Measurements from ENCODE around the gene RASL10A. TPM values are rescaled to one million over a fixed set of nuclear protein-coding genes. Genes with fewer than 3 reads are reported as not detected.

Gene RASL10A
- total and polyA plus RNA-seq, 9 of the 15 experiments (the other 6 are each of a cell fraction or from before 2014, with no cell fraction given): 0.17 to 1.2 (median 0.45) TPM; not detected in 3

DNA sequence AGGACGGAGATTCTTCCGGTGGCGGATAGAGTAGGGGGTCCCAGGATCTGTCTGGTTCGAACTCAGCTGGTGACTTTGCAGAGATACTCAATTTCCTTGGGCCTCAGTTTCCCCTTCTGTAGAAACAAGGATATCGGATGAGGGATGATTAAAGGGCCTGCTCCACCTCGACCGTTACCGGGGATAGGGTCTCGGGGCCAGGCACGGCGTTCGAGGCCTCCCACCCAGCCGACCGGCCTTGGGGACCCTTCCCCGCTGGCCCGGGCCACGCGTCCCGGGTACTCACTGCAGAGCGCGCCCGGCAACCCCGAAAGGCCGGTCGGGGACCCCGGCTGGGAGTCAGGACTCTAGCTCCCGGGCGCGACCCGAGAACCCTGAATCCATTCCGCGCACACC lies 48.0 kb downstream of the RASL10A start (continued):
- TF ChIP-seq, protein P1, sequence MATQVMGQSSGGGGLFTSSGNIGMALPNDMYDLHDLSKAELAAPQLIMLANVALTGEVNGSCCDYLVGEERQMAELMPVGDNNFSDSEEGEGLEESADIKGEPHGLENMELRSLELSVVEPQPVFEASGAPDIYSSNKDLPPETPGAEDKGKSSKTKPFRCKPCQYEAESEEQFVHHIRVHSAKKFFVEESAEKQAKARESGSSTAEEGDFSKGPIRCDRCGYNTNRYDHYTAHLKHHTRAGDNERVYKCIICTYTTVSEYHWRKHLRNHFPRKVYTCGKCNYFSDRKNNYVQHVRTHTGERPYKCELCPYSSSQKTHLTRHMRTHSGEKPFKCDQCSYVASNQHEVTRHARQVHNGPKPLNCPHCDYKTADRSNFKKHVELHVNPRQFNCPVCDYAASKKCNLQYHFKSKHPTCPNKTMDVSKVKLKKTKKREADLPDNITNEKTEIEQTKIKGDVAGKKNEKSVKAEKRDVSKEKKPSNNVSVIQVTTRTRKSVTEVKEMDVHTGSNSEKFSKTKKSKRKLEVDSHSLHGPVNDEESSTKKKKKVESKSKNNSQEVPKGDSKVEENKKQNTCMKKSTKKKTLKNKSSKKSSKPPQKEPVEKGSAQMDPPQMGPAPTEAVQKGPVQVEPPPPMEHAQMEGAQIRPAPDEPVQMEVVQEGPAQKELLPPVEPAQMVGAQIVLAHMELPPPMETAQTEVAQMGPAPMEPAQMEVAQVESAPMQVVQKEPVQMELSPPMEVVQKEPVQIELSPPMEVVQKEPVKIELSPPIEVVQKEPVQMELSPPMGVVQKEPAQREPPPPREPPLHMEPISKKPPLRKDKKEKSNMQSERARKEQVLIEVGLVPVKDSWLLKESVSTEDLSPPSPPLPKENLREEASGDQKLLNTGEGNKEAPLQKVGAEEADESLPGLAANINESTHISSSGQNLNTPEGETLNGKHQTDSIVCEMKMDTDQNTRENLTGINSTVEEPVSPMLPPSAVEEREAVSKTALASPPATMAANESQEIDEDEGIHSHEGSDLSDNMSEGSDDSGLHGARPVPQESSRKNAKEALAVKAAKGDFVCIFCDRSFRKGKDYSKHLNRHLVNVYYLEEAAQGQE (IDR thresholded peaks at IDR 0.05; ENCODE audit: borderline replicate concordance): peak; percentile 16; the same call in 1 of the 2 replicates
- TF ChIP-seq, protein P1 (CRISPR knock-in tag; IDR thresholded peaks at IDR 0.05; ENCODE audit: low read depth): no peak
- TF ChIP-seq MIER1 (IDR thresholded peaks at IDR 0.05; ENCODE audit: low read depth): no peak
- no peak for TF ChIP-seq ZNF57 (CRISPR knock-in tag; IDR thresholded peaks at IDR 0.05)
- peak; percentile 69 for TF ChIP-seq PCBP1 (IDR thresholded peaks at IDR 0.05; ENCODE audit: low read depth, low read length, poor library complexity, severe bottlenecking)
- peak; percentile 57 for TF ChIP-seq U2AF1 (optimal IDR thresholded peaks at IDR 0.05; ENCODE audit: low read depth, low read length)
- TF ChIP-seq, protein P2, sequence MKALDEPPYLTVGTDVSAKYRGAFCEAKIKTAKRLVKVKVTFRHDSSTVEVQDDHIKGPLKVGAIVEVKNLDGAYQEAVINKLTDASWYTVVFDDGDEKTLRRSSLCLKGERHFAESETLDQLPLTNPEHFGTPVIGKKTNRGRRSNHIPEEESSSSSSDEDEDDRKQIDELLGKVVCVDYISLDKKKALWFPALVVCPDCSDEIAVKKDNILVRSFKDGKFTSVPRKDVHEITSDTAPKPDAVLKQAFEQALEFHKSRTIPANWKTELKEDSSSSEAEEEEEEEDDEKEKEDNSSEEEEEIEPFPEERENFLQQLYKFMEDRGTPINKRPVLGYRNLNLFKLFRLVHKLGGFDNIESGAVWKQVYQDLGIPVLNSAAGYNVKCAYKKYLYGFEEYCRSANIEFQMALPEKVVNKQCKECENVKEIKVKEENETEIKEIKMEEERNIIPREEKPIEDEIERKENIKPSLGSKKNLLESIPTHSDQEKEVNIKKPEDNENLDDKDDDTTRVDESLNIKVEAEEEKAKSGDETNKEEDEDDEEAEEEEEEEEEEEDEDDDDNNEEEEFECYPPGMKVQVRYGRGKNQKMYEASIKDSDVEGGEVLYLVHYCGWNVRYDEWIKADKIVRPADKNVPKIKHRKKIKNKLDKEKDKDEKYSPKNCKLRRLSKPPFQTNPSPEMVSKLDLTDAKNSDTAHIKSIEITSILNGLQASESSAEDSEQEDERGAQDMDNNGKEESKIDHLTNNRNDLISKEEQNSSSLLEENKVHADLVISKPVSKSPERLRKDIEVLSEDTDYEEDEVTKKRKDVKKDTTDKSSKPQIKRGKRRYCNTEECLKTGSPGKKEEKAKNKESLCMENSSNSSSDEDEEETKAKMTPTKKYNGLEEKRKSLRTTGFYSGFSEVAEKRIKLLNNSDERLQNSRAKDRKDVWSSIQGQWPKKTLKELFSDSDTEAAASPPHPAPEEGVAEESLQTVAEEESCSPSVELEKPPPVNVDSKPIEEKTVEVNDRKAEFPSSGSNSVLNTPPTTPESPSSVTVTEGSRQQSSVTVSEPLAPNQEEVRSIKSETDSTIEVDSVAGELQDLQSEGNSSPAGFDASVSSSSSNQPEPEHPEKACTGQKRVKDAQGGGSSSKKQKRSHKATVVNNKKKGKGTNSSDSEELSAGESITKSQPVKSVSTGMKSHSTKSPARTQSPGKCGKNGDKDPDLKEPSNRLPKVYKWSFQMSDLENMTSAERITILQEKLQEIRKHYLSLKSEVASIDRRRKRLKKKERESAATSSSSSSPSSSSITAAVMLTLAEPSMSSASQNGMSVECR (CRISPR knock-in tag; IDR thresholded peaks at IDR 0.05): 0 out of 2 replicates have a peak, but pooled peaks have one; percentile 9
- peak; percentile 6; the same call in 1 of the 2 replicates for TF ChIP-seq BRD4 (IDR thresholded peaks at IDR 0.05)
- TF ChIP-seq, protein P3, sequence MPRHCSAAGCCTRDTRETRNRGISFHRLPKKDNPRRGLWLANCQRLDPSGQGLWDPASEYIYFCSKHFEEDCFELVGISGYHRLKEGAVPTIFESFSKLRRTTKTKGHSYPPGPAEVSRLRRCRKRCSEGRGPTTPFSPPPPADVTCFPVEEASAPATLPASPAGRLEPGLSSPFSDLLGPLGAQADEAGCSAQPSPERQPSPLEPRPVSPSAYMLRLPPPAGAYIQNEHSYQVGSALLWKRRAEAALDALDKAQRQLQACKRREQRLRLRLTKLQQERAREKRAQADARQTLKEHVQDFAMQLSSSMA (CRISPR knock-in tag; IDR thresholded peaks at IDR 0.05): no peak
- 0 out of 2 replicates have a peak, but pooled peaks have one; percentile 35 for TF ChIP-seq GTF2E2 (tag; IDR thresholded peaks at IDR 0.05)
- peak; percentile 35 for TF ChIP-seq L3MBTL2 (IDR thresholded peaks at IDR 0.05)
- TF ChIP-seq HDAC1 (IDR thresholded peaks at IDR 0.05): 0 out of 4 replicates have a peak, but pooled peaks of 1 of the 2 experiments have one; percentile 43
- peak; percentile 37 for TF ChIP-seq SAP30 (IDR thresholded peaks at IDR 0.05; ENCODE audit: borderline replicate concordance, insufficient read depth, low read depth, low read length, poor library complexity, severe bottlenecking)
- TF ChIP-seq MAX (CRISPR knock-in tag; IDR thresholded peaks at IDR 0.05): no peak
- TF ChIP-seq PHF8 (IDR thresholded peaks at IDR 0.05; ENCODE audit: borderline replicate concordance, low read length): peak; percentile 56; the same call in 1 of the 2 replicates

Measured in K562 (cell line).